ENCODE measurements around the gene ANO3. TPM values are rescaled to one million over a fixed set of nuclear protein-coding genes. Genes with fewer than 3 reads are reported as not detected.
"Not testable (repeated sequence)": the region's sequence is repeated elsewhere in the genome, so short reads cannot be mapped to it uniquely, and the experiment has no call there.

ANO3 gene
- total RNA-seq, 3 donors from 2014 or later, result not detected

DNA sequence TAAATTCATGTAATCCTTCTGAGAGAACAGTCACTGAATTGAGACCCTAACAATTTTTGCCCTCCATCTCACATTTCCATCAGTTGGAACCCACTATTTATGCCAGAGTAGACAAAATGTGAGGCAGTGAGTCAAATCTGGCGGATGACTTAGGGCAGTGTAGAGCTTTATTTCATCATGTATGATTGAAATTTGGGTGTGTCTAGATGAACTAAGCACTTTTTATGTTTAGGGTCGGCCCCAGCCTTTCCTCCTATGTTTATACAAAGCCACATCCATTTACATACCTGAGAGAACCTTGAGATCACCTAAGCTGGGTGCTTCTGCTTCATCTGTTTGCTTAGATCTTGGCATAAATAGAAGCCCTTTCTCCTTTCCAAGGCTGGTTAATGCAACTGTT lies 255.1 kb downstream of the ANO3 start:
- H3K4me1 Mint-ChIP-seq (ENCODE audit: low read depth), result no peaks in the 10 kb centered on the region
- ATAC-seq (no peak), DNase-seq (no peak)
- peaks cover 14% of the 10 kb centered on the region for H3K9me3 Mint-ChIP-seq
- no peak overlapping the region for H3K4me3 Mint-ChIP-seq
- no peaks in the 10 kb centered on the region for H3K27me3 Mint-ChIP-seq (ENCODE audit: low read depth)
- H3K36me3 Mint-ChIP-seq (ENCODE audit: insufficient read depth), result no peaks in the 10 kb centered on the region

DNA sequence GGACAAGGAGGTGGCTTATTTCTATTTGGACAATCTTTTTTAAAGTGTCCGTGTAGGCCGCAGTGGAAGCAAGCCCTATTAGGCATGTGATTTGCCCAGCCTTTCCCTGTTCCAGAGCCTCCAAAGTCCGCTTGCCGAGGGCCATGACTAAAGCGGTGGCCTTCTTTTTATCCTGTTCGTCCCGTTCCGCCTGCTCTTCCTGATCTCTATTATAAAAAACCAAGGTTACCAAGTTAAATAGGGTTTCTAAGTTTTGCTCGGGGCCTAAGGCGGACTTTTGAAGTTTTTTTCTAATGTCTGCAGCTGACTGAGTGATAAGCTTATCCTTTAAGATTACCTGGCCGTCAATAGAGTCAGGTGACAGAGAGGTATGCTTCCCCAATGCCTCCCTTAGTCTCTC lies 261.8 kb downstream of the ANO3 start:
- ATAC-seq (no peak), DNase-seq (no peak)
- no peaks in the 10 kb centered on the region for H3K36me3 Mint-ChIP-seq (ENCODE audit: insufficient read depth)
- H3K9me3 Mint-ChIP-seq, result peaks cover 20% of the 10 kb centered on the region
- no peaks in the 10 kb centered on the region for H3K4me1 Mint-ChIP-seq (ENCODE audit: low read depth)
- no peak overlapping the region for H3K4me3 Mint-ChIP-seq
- H3K27me3 Mint-ChIP-seq (ENCODE audit: low read depth), result no peaks in the 10 kb centered on the region

DNA sequence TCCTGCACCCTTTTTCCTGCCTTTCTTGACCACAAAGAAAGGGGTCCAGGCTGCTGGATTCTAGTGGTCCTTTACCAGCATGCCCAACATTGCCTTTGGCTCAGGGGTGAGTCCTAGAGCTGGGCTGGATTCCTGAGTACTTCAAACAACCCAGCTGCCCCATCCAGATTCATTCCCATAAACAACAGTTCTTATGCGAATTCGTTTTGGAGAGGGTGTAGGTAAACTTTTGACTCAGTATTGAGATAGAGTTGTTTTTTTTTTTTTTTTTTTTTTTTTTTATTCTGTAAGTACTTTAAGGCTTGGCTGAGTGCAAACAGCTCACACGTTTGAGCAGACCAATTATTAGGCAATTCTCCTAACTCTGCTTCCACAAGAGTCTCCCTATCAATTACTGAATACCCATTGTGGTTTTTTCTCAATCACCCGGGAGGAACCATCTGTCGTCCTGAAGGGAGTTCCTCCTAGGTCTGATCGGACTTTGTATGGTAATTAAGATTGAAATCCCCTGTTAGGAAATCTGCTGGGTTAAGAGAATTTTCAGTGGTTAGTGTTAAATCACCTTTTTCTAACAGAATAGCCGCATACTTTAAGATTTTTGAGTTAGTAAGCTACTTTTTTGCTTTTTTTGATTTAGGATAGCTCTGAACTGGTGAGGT lies 263.4 kb downstream of the ANO3 start:
- not testable (repeated sequence) for H3K36me3 Mint-ChIP-seq (ENCODE audit: insufficient read depth); DNase-seq; H3K4me3 Mint-ChIP-seq; H3K4me1 Mint-ChIP-seq (ENCODE audit: low read depth); H3K27me3 Mint-ChIP-seq (ENCODE audit: low read depth); ATAC-seq
- peaks cover 12% of the 10 kb centered on the region for H3K9me3 Mint-ChIP-seq

DNA sequence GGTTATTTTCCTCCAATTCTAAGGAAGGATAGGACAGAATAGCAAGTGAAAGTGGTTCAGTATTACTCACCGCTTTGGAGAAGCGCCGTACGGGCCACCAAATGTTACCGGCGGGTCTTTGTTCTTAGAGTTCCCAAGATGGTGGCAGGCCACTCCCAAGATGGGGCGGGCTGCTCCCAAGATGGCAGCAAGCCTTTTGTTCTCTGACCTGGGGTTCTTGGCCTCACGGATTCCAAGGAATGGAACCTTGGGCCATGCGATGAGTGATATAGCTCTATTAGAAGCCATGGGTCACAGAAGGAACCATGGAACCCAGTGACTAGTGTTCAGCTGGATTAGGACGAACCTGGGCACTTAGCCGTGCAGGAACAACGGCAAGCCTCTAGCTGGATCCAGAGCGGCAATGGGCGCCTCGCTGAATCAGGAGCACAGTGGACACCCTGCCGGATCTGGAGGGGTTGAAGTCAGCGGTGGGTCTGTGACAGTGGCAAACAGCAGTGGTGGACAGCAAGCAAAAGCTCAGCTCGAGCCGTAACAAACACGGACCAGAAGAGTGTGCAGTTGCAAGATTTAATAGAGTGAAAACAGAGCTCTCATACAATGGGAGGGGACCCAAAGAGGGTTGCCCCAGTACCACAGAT lies 265.2 kb downstream of the ANO3 start:
- not testable (repeated sequence) for H3K36me3 Mint-ChIP-seq (ENCODE audit: insufficient read depth); H3K27me3 Mint-ChIP-seq (ENCODE audit: low read depth); ATAC-seq; H3K4me1 Mint-ChIP-seq (ENCODE audit: low read depth); DNase-seq; H3K4me3 Mint-ChIP-seq
- H3K9me3 Mint-ChIP-seq, result peaks cover 12% of the 10 kb centered on the region

DNA sequence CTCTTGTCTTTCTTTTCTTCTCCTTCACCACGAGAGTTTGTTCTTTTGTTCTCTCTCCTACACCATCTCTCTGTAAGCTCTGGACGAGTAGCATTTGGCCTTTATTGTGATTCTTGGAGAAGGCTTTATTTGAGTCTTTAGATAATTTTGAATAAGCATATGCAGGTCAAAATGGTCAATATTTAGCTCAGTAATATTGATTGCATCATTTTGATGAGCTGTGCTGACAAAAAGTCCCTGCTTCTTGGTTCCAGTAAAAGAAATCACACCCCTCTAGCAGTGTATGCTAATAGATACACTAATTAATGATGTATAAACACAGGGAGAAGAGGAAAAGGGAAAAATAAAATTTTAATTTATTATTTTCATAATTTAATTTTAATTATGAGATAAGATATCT lies 266.0 kb downstream of the ANO3 start:
- DNase-seq (no peak), ATAC-seq (no peak)
- no peak overlapping the region for H3K4me3 Mint-ChIP-seq
- no peaks in the 10 kb centered on the region for H3K27me3 Mint-ChIP-seq (ENCODE audit: low read depth)
- no peaks in the 10 kb centered on the region for H3K4me1 Mint-ChIP-seq (ENCODE audit: low read depth)
- H3K36me3 Mint-ChIP-seq (ENCODE audit: insufficient read depth), result no peaks in the 10 kb centered on the region
- peaks cover 12% of the 10 kb centered on the region for H3K9me3 Mint-ChIP-seq

DNA sequence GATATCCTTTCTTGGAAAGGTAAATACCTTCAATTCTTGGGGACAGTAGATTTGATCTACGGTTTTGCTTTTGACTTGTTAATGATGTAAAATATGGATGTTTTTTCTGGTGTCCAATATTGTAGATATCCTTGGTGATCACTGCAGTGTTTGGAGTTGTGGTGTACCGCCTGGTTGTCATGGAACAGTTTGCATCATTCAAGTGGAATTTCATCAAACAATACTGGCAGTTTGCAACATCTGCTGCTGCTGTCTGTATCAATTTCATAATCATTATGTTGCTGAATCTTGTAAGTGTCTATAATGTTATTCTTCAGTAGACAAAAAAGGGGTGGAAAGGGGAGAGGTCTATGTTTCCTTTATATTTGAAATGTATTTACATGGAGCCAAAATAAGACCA lies 267.5 kb downstream of the ANO3 start:
- ATAC-seq (no peak), DNase-seq (no peak)
- Mint-ChIP-seq H3K4me3 (no peak overlapping the region), H3K36me3 (ENCODE audit: insufficient read depth) (no peaks in the 10 kb centered on the region), H3K9me3 (peaks cover 16% of the 10 kb centered on the region), H3K27me3 (ENCODE audit: low read depth) (no peaks in the 10 kb centered on the region), H3K4me1 (ENCODE audit: low read depth) (no peaks in the 10 kb centered on the region)

DNA sequence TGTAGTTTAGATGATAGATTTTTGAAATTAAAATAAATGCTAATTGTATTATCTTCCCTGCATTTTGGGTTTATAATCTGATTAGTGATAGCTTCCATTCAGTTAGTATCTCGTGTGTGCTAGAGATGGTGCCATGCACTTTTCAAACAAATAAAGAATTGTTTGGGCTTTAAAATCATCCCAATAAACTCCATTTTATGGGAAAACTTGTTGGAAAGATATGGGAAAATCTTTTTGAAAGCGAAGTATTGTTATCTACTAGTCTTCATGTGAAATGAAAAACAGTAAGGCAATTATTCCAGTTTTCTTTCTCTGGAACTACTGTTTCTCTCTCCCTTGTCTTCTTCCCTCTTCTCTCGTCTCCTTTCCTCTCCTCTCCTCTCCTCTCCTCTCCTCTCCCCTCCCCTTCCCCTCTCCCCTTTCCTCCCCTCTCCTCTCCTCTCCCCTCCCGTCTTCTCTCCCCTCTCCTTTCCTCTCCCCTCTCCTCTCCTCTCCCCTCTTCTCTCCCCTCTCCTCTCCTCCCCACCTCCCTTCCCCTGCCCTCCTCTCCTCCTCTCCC lies 268.0 kb downstream of the ANO3 start:
- ATAC-seq (no peak), DNase-seq (no peak)
- Mint-ChIP-seq H3K4me3 (no peak overlapping the region), H3K36me3 (ENCODE audit: insufficient read depth) (no peaks in the 10 kb centered on the region), H3K9me3 (peaks cover 16% of the 10 kb centered on the region), H3K4me1 (ENCODE audit: low read depth) (no peaks in the 10 kb centered on the region), H3K27me3 (ENCODE audit: low read depth) (no peaks in the 10 kb centered on the region)

DNA sequence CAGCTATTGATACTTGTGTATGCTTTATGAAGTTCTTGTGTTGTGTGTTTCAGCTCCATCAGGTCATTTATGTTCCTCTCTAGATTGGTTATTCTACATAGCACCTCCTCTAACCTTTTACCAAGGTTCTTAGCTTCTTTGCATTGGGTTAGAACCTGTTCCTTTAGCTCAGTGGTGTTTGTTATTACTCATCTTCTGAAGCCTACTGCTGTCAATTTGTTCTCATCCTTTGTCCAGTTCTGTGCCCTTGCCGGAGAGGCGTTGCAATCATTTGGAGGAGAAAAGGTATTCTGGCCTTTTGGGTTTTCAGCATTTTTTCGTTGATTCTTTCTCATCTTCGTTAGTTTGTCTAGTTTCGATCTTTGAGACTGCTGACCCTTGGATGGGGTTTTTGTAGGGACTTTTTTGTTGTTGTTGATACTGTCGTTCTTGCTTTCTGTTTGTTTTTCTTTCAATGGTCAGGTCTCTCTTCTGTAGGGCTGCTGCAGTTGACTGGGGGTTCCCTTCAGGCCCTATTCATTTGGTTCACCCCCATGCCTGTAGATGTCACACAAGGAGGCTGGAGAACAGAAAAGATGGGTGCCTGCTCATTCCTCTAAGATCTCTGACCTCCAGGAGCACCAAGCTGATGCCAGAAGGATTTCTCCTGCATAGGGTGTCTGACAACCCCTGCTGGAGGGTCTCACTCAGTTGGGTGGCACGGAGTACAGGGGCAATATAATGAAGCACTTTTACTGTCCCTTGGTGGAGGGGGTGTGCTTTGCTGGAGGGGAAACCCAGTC lies 276.0 kb downstream of the ANO3 start:
- Mint-ChIP-seq H3K4me3 (no peak overlapping the region), H3K9me3 (peaks cover 37% of the 10 kb centered on the region), H3K36me3 (ENCODE audit: insufficient read depth) (no peaks in the 10 kb centered on the region), H3K27me3 (ENCODE audit: low read depth) (no peaks in the 10 kb centered on the region), H3K4me1 (ENCODE audit: low read depth) (no peaks in the 10 kb centered on the region)
- DNase-seq, result no peak
- ATAC-seq, result no peak

DNA sequence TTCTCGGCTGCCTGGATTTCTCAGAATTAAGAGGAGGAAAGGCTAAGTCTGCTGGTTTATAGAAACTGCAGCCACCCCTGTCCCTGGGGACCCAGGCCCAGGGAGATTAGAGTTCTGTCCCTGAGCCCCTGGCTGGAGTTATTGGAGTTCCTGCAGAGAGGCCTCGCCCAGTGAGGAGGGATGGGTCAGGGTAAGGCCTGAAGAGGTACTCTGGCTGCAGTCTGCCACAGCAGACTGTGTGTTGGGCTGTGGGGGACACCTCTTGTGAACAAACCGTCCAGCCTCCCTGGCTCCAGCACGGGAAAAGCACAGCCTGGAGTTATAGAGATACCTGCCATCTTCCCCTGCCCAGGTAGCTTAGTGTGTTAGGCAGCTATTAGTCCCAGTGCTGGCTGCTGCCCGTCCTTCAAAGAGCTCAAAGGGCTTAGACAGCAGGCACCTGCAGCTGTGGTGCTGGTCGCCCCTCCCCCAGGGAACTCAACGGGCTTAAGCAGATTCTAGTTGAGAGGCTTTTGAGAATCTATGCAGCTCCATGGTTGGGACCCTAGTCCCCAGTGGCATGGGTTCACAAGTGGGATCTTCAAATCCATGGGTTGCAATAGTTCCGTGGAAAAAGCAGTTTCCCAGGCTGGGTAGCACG lies 276.7 kb downstream of the ANO3 start:
- H3K36me3 Mint-ChIP-seq (ENCODE audit: insufficient read depth), result no peaks in the 10 kb centered on the region
- no peaks in the 10 kb centered on the region for H3K27me3 Mint-ChIP-seq (ENCODE audit: low read depth)
- ATAC-seq, result no peak
- no peak for DNase-seq
- no peak overlapping the region for H3K4me3 Mint-ChIP-seq
- peaks cover 42% of the 10 kb centered on the region for H3K9me3 Mint-ChIP-seq
- H3K4me1 Mint-ChIP-seq (ENCODE audit: low read depth), result no peaks in the 10 kb centered on the region

DNA sequence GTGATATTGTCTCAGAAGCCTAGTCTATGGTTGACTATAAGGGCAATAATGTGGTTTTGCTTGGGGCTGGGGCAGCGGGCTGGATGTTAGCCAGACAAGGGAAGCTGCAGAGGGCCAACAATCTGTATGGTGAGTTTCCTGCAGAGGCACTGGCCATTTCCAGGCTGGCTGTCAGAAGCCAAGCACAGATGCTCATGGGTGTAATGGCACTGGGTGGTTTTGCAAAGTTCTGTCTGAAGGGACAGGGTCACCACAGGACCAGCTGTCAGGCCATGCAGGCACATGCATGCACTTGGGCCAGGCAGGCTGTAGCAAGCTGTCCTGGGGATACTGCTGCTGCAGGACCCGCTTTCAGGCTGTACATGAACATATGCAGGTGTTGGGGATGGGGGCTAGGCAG lies 281.8 kb downstream of the ANO3 start:
- Mint-ChIP-seq H3K36me3 (ENCODE audit: insufficient read depth) (no peaks in the 10 kb centered on the region), H3K4me1 (ENCODE audit: low read depth) (no peaks in the 10 kb centered on the region), H3K9me3 (peaks cover 18% of the 10 kb centered on the region), H3K27me3 (ENCODE audit: low read depth) (no peaks in the 10 kb centered on the region), H3K4me3 (no peak overlapping the region)
- no peak for DNase-seq
- ATAC-seq, result no peak

DNA sequence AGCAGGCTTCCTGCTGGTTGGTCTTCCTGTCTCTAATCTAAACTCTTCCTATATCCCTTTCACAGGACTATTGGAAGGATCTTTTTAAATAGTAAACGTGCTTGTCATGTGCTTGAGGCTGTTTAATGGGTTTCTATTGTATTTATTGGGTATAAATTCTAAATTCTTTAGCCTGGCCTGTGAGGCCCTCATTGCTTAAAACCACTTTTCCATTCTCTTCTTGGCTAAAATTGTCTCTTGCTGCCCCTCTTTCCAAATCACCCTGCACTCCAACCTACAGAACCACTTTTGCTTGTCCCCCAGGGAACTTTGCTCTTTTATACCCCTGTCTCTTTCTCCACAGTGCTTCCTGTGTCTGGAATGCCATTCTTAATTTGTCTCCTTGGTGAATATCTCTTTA lies 286.5 kb downstream of the ANO3 start:
- DNase-seq (no peak), ATAC-seq (no peak)
- Mint-ChIP-seq H3K27me3 (ENCODE audit: low read depth) (no peaks in the 10 kb centered on the region), H3K4me3 (no peak overlapping the region), H3K4me1 (ENCODE audit: low read depth) (no peaks in the 10 kb centered on the region), H3K36me3 (ENCODE audit: insufficient read depth) (no peaks in the 10 kb centered on the region), H3K9me3 (peaks cover 10% of the 10 kb centered on the region)

DNA sequence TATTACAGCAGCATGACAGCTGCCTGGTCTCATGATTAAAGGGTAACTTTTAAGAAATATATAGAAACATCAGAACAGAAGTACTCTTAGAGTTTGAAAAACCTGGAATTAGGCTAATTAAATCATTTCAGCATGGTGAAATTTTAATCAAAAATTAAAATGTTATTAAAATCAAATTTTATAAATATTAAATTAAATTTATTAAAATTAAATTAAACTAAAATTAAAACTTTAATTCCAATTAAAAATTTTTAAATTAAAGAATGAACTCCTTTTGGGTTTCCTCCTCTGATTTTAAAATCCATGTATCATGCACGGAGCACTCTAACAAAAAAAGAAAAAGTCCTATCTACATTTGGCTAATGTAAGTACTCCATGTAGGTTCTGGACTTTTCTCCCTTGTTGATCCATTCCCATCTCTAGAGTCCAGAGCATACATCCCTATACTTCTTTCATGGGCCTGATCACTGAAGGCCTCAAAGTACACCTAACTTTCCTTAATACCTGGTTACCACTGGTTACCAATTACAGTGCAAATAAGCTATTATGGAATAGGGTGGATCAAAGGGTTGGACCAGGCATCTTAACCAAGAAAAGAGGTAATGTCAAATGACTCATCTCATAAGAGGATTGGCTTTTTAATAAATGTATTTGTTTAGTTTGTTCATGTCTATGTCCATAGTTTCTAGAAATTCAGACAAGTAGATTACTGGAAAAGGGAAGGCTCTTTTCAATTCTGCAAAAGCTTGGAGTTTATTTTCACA lies 288.5 kb downstream of the ANO3 start:
- no peak for DNase-seq
- Mint-ChIP-seq H3K4me1 (ENCODE audit: low read depth) (no peaks in the 10 kb centered on the region), H3K36me3 (ENCODE audit: insufficient read depth) (no peaks in the 10 kb centered on the region), H3K27me3 (ENCODE audit: low read depth) (no peaks in the 10 kb centered on the region), H3K9me3 (peaks cover 5% of the 10 kb centered on the region), H3K4me3 (no peak overlapping the region)
- ATAC-seq, result no peak

DNA sequence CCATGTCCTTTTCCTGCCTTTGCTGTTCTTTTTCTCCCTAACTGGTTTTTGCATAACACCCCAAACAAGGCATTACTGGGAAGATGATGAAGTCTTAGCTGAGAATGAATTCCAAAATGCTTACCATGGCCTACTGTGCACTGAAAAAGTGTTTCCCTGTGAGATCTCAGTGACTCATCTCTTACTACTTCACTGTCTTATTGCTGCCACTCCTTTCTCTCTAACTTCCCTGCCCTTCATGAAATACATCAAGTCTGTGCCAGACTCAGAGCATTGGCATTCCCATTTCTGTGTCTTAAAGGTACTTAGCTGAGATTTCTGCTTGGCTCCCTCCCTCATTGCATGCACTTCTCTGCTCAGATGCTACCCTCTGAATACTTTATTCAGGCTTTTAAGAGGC lies 289.2 kb downstream of the ANO3 start:
- peaks cover 5% of the 10 kb centered on the region for H3K9me3 Mint-ChIP-seq
- no peak for ATAC-seq

DNA sequence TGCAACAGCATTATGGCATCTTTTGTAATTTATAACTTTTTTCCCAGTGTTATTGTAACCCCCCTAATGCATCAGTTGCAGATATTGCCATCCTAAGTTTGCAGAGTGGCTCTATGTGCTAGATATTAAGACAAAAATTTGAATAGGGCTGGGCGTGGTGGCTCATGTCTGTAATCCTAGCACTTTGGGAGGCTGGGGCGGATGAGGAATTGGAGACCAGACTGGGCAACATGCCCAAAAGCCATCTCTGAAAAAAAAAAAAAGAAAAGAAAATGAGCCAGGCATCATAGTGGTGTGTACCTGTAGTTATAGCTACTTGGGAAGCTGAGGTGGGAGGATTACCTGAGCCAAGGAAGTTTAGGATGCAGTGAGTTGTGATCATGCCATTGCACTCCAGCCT lies 290.3 kb downstream of the ANO3 start:
- Mint-ChIP-seq H3K4me3 (no peak overlapping the region), H3K9me3 (peaks cover 5% of the 10 kb centered on the region), H3K36me3 (ENCODE audit: insufficient read depth) (no peaks in the 10 kb centered on the region), H3K4me1 (ENCODE audit: low read depth) (no peaks in the 10 kb centered on the region), H3K27me3 (ENCODE audit: low read depth) (no peaks in the 10 kb centered on the region)
- DNase-seq (no peak), ATAC-seq (no peak)

More for the DNA sequence above, 289.2 kb downstream of the ANO3 start:
- no peaks in the 10 kb centered on the region for H3K4me1 Mint-ChIP-seq (ENCODE audit: low read depth)
- H3K4me3 Mint-ChIP-seq, result no peak overlapping the region
- no peaks in the 10 kb centered on the region for H3K27me3 Mint-ChIP-seq (ENCODE audit: low read depth)
- no peaks in the 10 kb centered on the region for H3K36me3 Mint-ChIP-seq (ENCODE audit: insufficient read depth)
- DNase-seq, result no peak
